ENCODE results near the gene TSSK2.

Gene TSSK2

GRCh38 chr22:19125011-19125410, 6.1 kb upstream of the TSSK2 start:
- DNase-seq (ENCODE audit: low read depth, low spot score): no peak

- no peak for DNase-seq (ENCODE audit: low read depth, low spot score)
Measured at GRCh38 chr22:19125474-19126308, 5.4 kb upstream of the TSSK2 start.

- no peak for DNase-seq (ENCODE audit: low read depth, low spot score)
Measured at GRCh38 chr22:19126309-19127273, 4.5 kb upstream of the TSSK2 start.

GRCh38 chr22:19127329-19128008, 3.6 kb upstream of the TSSK2 start:
- no peak for DNase-seq (ENCODE audit: low read depth, low spot score)

- DNase-seq (ENCODE audit: low read depth, low spot score): no peak
Measured at GRCh38 chr22:19128009-19128401, 3.1 kb upstream of the TSSK2 start.

- DNase-seq (ENCODE audit: low read depth, low spot score): no peak
Measured at GRCh38 chr22:19128946-19129727, 2.0 kb upstream of the TSSK2 start.

- DNase-seq (ENCODE audit: low read depth, low spot score): no peak
Measured at GRCh38 chr22:19129871-19130270, 1.2 kb upstream of the TSSK2 start.

GRCh38 chr22:19131685-19132015, 542 bp downstream of the TSSK2 start:
- no peak for DNase-seq (ENCODE audit: low read depth, low spot score)

- no peak for DNase-seq (ENCODE audit: low read depth, low spot score)
Measured at GRCh38 chr22:19132153-19132552, 1.0 kb downstream of the TSSK2 start.

- DNase-seq (ENCODE audit: low read depth, low spot score): no peak
Measured at GRCh38 chr22:19132693-19133400, 1.7 kb downstream of the TSSK2 start.

GRCh38 chr22:19133561-19133960, 2.5 kb downstream of the TSSK2 start:
- no peak for DNase-seq (ENCODE audit: low read depth, low spot score)

GRCh38 chr22:19134176-19134831, 3.2 kb downstream of the TSSK2 start:
- no peak for DNase-seq (ENCODE audit: low read depth, low spot score)

GRCh38 chr22:19134874-19135273, 3.8 kb downstream of the TSSK2 start:
- DNase-seq (ENCODE audit: low read depth, low spot score): no peak

GRCh38 chr22:19136915-19137314, 5.8 kb downstream of the TSSK2 start:
- DNase-seq (ENCODE audit: low read depth, low spot score): no peak

- DNase-seq (ENCODE audit: low read depth, low spot score): no peak
Measured at GRCh38 chr22:19137384-19138216, 6.5 kb downstream of the TSSK2 start.

GRCh38 chr22:19138217-19139000, 7.3 kb downstream of the TSSK2 start:
- no peak for DNase-seq (ENCODE audit: low read depth, low spot score)

- no peak for DNase-seq (ENCODE audit: low read depth, low spot score)
Measured at GRCh38 chr22:19139001-19139356, 7.9 kb downstream of the TSSK2 start.

- DNase-seq (ENCODE audit: low read depth, low spot score): no peak
Measured at GRCh38 chr22:19139974-19140373, 8.9 kb downstream of the TSSK2 start.

GRCh38 chr22:19142394-19142793, 11.3 kb downstream of the TSSK2 start:
- no peak for DNase-seq (ENCODE audit: low read depth, low spot score)

All from astrocyte of the hippocampus (primary cell).